SU-DHL-6 (cell line): ENCODE data around the gene NLGN3.
"Not testable (repeated sequence)": the region's sequence is repeated elsewhere in the genome, so short reads cannot be mapped to it uniquely, and the experiment has no call there.

ENCODE experiments used
- EZH2phosphoT487 ChIP-seq: fragments of 200-600 bp; sonication (generic), shearing (Covaris generic); conservative IDR thresholded peaks from 2 replicates; pipeline ENCODE4 v1.6.1; 2018; ENCODE audit warnings: mild to moderate bottlenecking, antibody characterized with exemption, low read length, moderate library complexity, mixed read lengths
- TF ChIP-seq, protein P1 (sequence below): fragments of 200-600 bp; sonication (generic); IDR thresholded peaks from one replicate; pipeline ENCODE4 v1.5.1; 2017; ENCODE audit warnings: antibody characterized with exemption, mild to moderate bottlenecking, low read length, moderate library complexity; ENCODE audit not compliant: insufficient read depth, poor library complexity, severe bottlenecking

DNA sequence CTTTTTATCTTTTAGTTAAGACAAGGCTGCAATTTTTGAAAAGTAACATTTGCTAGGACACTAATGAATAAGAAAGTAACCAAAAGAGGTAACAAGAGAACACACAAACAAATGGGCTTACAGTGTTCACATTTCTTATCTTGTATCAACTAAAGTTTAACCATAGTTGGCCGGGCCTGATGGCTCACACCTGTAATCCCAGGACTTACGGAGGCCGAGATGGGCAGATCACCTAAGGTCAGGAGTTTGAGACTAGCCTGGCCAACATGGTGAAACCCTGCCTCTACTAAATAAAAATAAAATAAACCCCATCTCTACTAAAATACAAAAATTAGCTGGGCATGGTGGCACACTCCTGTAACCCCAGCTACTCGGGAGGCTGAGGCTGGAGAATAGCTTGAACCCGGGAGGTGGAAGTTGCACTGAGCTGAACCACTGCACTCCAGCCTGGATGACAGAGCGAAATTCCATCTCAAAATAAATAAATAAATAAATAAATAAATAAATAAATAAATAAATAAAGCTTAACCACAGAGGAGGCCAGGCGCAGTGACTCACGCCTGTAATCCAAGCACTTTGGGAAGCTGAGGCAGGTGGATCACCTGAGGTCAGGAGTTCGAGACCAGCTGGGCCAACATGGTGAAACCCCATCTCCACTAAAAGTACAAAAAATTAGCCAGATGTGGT lies 36.1 kb downstream of the NLGN3 start:
- TF ChIP-seq, protein P1, sequence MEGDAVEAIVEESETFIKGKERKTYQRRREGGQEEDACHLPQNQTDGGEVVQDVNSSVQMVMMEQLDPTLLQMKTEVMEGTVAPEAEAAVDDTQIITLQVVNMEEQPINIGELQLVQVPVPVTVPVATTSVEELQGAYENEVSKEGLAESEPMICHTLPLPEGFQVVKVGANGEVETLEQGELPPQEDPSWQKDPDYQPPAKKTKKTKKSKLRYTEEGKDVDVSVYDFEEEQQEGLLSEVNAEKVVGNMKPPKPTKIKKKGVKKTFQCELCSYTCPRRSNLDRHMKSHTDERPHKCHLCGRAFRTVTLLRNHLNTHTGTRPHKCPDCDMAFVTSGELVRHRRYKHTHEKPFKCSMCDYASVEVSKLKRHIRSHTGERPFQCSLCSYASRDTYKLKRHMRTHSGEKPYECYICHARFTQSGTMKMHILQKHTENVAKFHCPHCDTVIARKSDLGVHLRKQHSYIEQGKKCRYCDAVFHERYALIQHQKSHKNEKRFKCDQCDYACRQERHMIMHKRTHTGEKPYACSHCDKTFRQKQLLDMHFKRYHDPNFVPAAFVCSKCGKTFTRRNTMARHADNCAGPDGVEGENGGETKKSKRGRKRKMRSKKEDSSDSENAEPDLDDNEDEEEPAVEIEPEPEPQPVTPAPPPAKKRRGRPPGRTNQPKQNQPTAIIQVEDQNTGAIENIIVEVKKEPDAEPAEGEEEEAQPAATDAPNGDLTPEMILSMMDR: not testable (repeated sequence)
- not testable (repeated sequence) for TF ChIP-seq EZH2phosphoT487
